ENCODE measurements around the gene TIE1.

TIE1 gene

DNA sequence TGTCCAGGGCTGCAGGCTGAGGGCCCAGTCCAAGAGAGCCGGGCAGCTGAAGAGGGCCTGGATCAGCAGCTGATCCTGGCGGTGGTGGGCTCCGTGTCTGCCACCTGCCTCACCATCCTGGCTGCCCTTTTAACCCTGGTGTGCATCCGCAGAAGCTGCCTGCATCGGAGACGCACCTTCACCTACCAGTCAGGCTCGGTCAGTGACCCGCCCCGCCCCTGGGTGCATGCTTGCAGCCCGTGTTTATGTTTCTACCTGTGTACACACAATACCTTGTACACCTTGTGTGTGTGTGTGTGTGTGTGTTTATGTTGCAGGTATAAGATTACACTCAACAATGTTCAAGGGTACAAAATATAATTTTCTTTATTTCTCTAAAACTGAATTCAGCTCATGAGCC lies 13.0 kb downstream of the TIE1 start:
- Histone ChIP-seq H3K27me3 (ENCODE audit: control insufficient read depth, insufficient read depth, low read length) (no peaks in the 10 kb centered on the region), H3K4me1 (ENCODE audit: control insufficient read depth, insufficient read depth, low read length) (no peaks in the 10 kb centered on the region; the same call in 1 of the 2 replicates), H3K4me3 (ENCODE audit: low read length) (no peak overlapping the region), H3K9me3 (ENCODE audit: control insufficient read depth, insufficient read depth, low read length) (no peaks in the 10 kb centered on the region), H3K27ac (ENCODE audit: low read length) (no peak overlapping the region), H3K36me3 (ENCODE audit: control insufficient read depth, insufficient read depth, low read length) (no peaks in the 10 kb centered on the region)
- WGBS (ENCODE audit: insufficient coverage, insufficient read length), result no CpG with 5 or more reads among the region's 10 CpGs
- DNase-seq (ENCODE audit: low read depth, low spot score), result no peak

GRCh38 chr1:43314233-43314632 lies 13.5 kb downstream of the TIE1 start:
- Histone ChIP-seq H3K9me3 (ENCODE audit: control insufficient read depth, insufficient read depth, low read length) (no peaks in the 10 kb centered on the region), H3K36me3 (ENCODE audit: control insufficient read depth, insufficient read depth, low read length) (no peaks in the 10 kb centered on the region), H3K27me3 (ENCODE audit: control insufficient read depth, insufficient read depth, low read length) (no peaks in the 10 kb centered on the region), H3K4me3 (ENCODE audit: low read length) (no peak overlapping the region), H3K27ac (ENCODE audit: low read length) (no peak overlapping the region), H3K4me1 (ENCODE audit: control insufficient read depth, insufficient read depth, low read length) (no peaks in the 10 kb centered on the region; the same call in 1 of the 2 replicates)
- no CpG with 5 or more reads among the region's 5 CpGs for WGBS (ENCODE audit: insufficient coverage, insufficient read length)
- DNase-seq (ENCODE audit: low read depth, low spot score), result no peak

DNA sequence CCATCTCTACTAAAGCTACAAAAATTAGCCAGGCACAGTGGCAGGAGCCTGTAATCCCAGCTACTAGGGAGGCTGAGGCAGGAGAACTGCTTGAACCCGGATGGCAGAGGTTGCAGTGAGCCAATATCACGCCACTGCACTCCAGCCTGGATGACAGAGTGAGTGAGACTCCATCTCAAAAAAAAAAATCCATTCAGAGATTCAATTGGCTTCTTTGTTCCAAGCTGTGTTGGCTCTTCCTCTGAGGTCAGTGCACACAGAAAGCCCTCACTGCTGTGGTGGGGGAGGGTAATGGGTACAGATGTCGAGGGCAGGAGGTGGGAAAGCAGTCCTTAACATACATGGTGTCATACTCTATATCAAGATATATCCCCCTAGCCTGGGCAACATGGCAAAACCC lies 14.7 kb downstream of the TIE1 start:
- H3K36me3 ChIP-seq (ENCODE audit: control insufficient read depth, insufficient read depth, low read length), result no peaks in the 10 kb centered on the region
- no peaks in the 10 kb centered on the region; the same call in 1 of the 2 replicates for H3K4me1 ChIP-seq (ENCODE audit: control insufficient read depth, insufficient read depth, low read length)
- H3K27me3 ChIP-seq (ENCODE audit: control insufficient read depth, insufficient read depth, low read length), result no peaks in the 10 kb centered on the region
- no peaks in the 10 kb centered on the region for H3K9me3 ChIP-seq (ENCODE audit: control insufficient read depth, insufficient read depth, low read length)
- DNase-seq (ENCODE audit: low read depth, low spot score), result no peak
- H3K4me3 ChIP-seq (ENCODE audit: low read length), result no peak overlapping the region
- H3K27ac ChIP-seq (ENCODE audit: low read length), result no peak overlapping the region
- WGBS (ENCODE audit: insufficient coverage, insufficient read length), result no CpG with 5 or more reads among the region's 3 CpGs

GRCh38 chr1:43315963-43316737 lies 15.4 kb downstream of the TIE1 start:
- Histone ChIP-seq H3K4me3 (ENCODE audit: low read length) (no peak overlapping the region), H3K27me3 (ENCODE audit: control insufficient read depth, insufficient read depth, low read length) (no peaks in the 10 kb centered on the region), H3K27ac (ENCODE audit: low read length) (no peak overlapping the region), H3K4me1 (ENCODE audit: control insufficient read depth, insufficient read depth, low read length) (no peaks in the 10 kb centered on the region; the same call in 1 of the 2 replicates), H3K9me3 (ENCODE audit: control insufficient read depth, insufficient read depth, low read length) (no peaks in the 10 kb centered on the region), H3K36me3 (ENCODE audit: control insufficient read depth, insufficient read depth, low read length) (no peaks in the 10 kb centered on the region)
- no peak for DNase-seq (ENCODE audit: low read depth, low spot score)
- WGBS (ENCODE audit: insufficient coverage, insufficient read length), result no CpG with 5 or more reads among the region's 10 CpGs

GRCh38 chr1:43316738-43317520 lies 16.1 kb downstream of the TIE1 start:
- no peak overlapping the region for H3K27ac ChIP-seq (ENCODE audit: low read length)
- H3K4me1 ChIP-seq (ENCODE audit: control insufficient read depth, insufficient read depth, low read length), result no peaks in the 10 kb centered on the region; the same call in 1 of the 2 replicates
- DNase-seq (ENCODE audit: low read depth, low spot score), result no peak
- no peaks in the 10 kb centered on the region for H3K9me3 ChIP-seq (ENCODE audit: control insufficient read depth, insufficient read depth, low read length)
- no peak overlapping the region for H3K4me3 ChIP-seq (ENCODE audit: low read length)
- WGBS (ENCODE audit: insufficient coverage, insufficient read length), result no CpG with 5 or more reads among the region's 16 CpGs
- no peaks in the 10 kb centered on the region for H3K36me3 ChIP-seq (ENCODE audit: control insufficient read depth, insufficient read depth, low read length)
- no peaks in the 10 kb centered on the region for H3K27me3 ChIP-seq (ENCODE audit: control insufficient read depth, insufficient read depth, low read length)

DNA sequence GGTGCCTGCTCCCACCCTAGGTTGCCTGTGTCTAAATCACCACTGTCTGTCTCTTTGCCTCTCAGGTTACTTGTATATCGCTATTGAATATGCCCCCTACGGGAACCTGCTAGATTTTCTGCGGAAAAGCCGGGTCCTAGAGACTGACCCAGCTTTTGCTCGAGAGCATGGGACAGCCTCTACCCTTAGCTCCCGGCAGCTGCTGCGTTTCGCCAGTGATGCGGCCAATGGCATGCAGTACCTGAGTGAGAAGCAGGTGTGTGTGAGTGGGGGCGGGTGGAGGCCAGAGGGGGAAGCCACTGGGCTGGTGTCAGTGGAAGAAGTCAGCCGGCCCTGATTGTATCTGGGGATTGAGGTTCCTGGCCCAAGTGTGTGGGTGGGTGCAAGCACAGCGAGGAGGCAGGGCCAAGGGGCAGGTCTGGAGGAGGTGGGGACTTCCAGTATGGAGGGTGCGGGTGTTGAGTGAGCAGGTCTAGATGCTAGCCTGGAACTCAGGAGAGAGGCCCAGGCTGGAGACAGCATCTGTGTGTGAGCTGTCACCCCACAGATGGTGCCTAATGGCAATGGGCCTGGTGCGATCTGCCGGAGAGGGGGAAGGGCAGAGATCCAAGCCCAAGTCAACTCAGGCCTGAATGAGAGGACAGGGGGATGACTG lies 17.2 kb downstream of the TIE1 start:
- no peak for DNase-seq (ENCODE audit: low read depth, low spot score)
- Histone ChIP-seq H3K4me3 (ENCODE audit: low read length) (no peak overlapping the region), H3K36me3 (ENCODE audit: control insufficient read depth, insufficient read depth, low read length) (no peaks in the 10 kb centered on the region), H3K27me3 (ENCODE audit: control insufficient read depth, insufficient read depth, low read length) (no peaks in the 10 kb centered on the region), H3K4me1 (ENCODE audit: control insufficient read depth, insufficient read depth, low read length) (no peaks in the 10 kb centered on the region; the same call in 1 of the 2 replicates), H3K9me3 (ENCODE audit: control insufficient read depth, insufficient read depth, low read length) (no peaks in the 10 kb centered on the region), H3K27ac (ENCODE audit: low read length) (no peak overlapping the region)
- WGBS (ENCODE audit: insufficient coverage, insufficient read length), result no CpG with 5 or more reads among the region's 15 CpGs

- WGBS (ENCODE audit: insufficient coverage, insufficient read length), result no CpG with 5 or more reads among the region's 4 CpGs
- H3K36me3 ChIP-seq (ENCODE audit: control insufficient read depth, insufficient read depth, low read length), result no peaks in the 10 kb centered on the region
- DNase-seq (ENCODE audit: low read depth, low spot score), result no peak
These were observed 18.0 kb downstream of the TIE1 start for GRCh38 chr1:43318831-43319230.

DNA sequence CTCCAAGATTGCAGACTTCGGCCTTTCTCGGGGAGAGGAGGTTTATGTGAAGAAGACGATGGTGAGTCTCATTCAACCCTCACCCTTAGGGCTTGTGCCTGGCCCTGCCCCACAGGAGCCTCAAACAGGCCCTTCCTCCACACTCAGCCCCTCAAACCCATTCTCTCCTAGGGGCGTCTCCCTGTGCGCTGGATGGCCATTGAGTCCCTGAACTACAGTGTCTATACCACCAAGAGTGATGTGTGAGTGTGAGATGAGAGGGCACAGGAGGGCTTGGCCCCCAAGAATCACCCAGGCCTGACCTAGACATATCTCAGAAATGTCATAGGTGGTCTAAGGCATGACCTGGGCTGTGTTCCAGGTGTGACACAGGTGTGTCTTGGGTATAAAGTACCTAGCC lies 18.5 kb downstream of the TIE1 start:
- Histone ChIP-seq H3K27ac (ENCODE audit: low read length) (no peak overlapping the region), H3K9me3 (ENCODE audit: control insufficient read depth, insufficient read depth, low read length) (no peaks in the 10 kb centered on the region), H3K27me3 (ENCODE audit: control insufficient read depth, insufficient read depth, low read length) (no peaks in the 10 kb centered on the region), H3K4me1 (ENCODE audit: control insufficient read depth, insufficient read depth, low read length) (no peaks in the 10 kb centered on the region; the same call in 1 of the 2 replicates), H3K4me3 (ENCODE audit: low read length) (no peak overlapping the region), H3K36me3 (ENCODE audit: control insufficient read depth, insufficient read depth, low read length) (no peaks in the 10 kb centered on the region)
- WGBS (ENCODE audit: insufficient coverage, insufficient read length), result no CpG with 5 or more reads among the region's 5 CpGs
- DNase-seq (ENCODE audit: low read depth, low spot score), result no peak

More at GRCh38 chr1:43318831-43319230, 18.0 kb downstream of the TIE1 start:
- Histone ChIP-seq H3K4me3 (ENCODE audit: low read length) (no peak overlapping the region), H3K27me3 (ENCODE audit: control insufficient read depth, insufficient read depth, low read length) (no peaks in the 10 kb centered on the region), H3K9me3 (ENCODE audit: control insufficient read depth, insufficient read depth, low read length) (no peaks in the 10 kb centered on the region), H3K4me1 (ENCODE audit: control insufficient read depth, insufficient read depth, low read length) (no peaks in the 10 kb centered on the region; the same call in 1 of the 2 replicates), H3K27ac (ENCODE audit: low read length) (no peak overlapping the region)

- WGBS (ENCODE audit: insufficient coverage, insufficient read length), result 100% methylated on average over 1 of the region's 3 CpGs
These were observed 19.0 kb downstream of the TIE1 start for GRCh38 chr1:43319766-43320165.

GRCh38 chr1:43321331-43321891 lies 20.6 kb downstream of the TIE1 start:
- Histone ChIP-seq H3K9me3 (ENCODE audit: control insufficient read depth, insufficient read depth, low read length) (no peaks in the 10 kb centered on the region), H3K4me1 (ENCODE audit: control insufficient read depth, insufficient read depth, low read length) (no peaks in the 10 kb centered on the region; the same call in 1 of the 2 replicates), H3K4me3 (ENCODE audit: low read length) (no peak overlapping the region), H3K36me3 (ENCODE audit: control insufficient read depth, insufficient read depth, low read length) (no peaks in the 10 kb centered on the region), H3K27ac (ENCODE audit: low read length) (no peak overlapping the region), H3K27me3 (ENCODE audit: control insufficient read depth, insufficient read depth, low read length) (no peaks in the 10 kb centered on the region)
- DNase-seq (ENCODE audit: low read depth, low spot score), result no peak
- no CpG with 5 or more reads among the region's 16 CpGs for WGBS (ENCODE audit: insufficient coverage, insufficient read length)

More at GRCh38 chr1:43319766-43320165, 19.0 kb downstream of the TIE1 start:
- no peak overlapping the region for H3K4me3 ChIP-seq (ENCODE audit: low read length)
- no peaks in the 10 kb centered on the region; the same call in 1 of the 2 replicates for H3K4me1 ChIP-seq (ENCODE audit: control insufficient read depth, insufficient read depth, low read length)
- DNase-seq (ENCODE audit: low read depth, low spot score), result no peak
- no peaks in the 10 kb centered on the region for H3K27me3 ChIP-seq (ENCODE audit: control insufficient read depth, insufficient read depth, low read length)
- no peak overlapping the region for H3K27ac ChIP-seq (ENCODE audit: low read length)
- H3K36me3 ChIP-seq (ENCODE audit: control insufficient read depth, insufficient read depth, low read length), result no peaks in the 10 kb centered on the region
- no peaks in the 10 kb centered on the region for H3K9me3 ChIP-seq (ENCODE audit: control insufficient read depth, insufficient read depth, low read length)

All from iPS DF 6.9 (cell line).